SK-MEL-5 (cell line): Measurements from ENCODE around the gene OR13F1. TPM values are rescaled to one million over a fixed set of nuclear protein-coding genes. Genes with fewer than 3 reads are reported as not detected.
"Not testable (repeated sequence)": the region's sequence is repeated elsewhere in the genome, so short reads cannot be mapped to it uniquely, and the experiment has no call there.

Experiments
- DNase-seq: peaks from one replicate; pipeline ENCODE4 v3.0.0-alpha.2; 2016; ENCODE audit warnings: low read depth, low spot score
- in situ Hi-C: cut with HindIII; loops from 2 replicates; pipeline ENCODE4 v1.10.0; 2016; ENCODE audit warnings: low sequenced_read_pairs, high pct_unique_total_duplicates, low pct_unique_long_range_greater_than_20kb
- polyA plus RNA-seq, 2 experiments: library from polyadenylated mRNA; depleted of rRNA; stranded (reverse); fragments of >200 nt; gene quantifications; 2 replicates each; pipeline ENCODE4 v1.2.3, GENCODE V29; 2015
- total RNA-seq: library from RNA; depleted of rRNA; stranded (reverse); fragments of >200 nt; shearing (Covaris generic); gene quantifications from 2 replicates; pipeline ENCODE4 v1.2.3, GENCODE V29; 2014; rRNA removed

The OR13F1 gene
- not detected in 2 replicates for total RNA-seq
- not detected in 2 replicates for polyA plus RNA-seq (2015; cell fraction: cytosol; rRNA removed)
- not detected in 2 replicates for polyA plus RNA-seq (2015; cell fraction: nucleus; rRNA removed)

DNA sequence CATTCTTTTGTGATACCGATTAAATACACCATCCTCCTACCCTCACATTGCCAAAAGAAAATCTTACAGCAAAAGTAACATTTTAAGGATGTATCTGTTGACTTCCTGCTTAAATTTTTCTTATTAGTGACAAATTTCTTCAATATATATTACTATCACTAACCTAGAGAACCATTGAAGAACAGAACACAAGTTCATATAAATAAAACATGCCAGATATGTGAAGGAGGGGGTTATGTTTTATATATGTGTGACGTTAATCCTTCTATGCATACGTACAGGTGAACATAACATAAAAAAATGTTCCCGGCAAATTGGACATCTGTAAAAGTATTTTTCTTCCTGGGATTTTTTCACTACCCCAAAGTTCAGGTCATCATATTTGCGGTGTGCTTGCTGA lies at the start of gene OR13F1:
Gene OR13F1 (plus strand): TSS at position 301 of the 400 bp plus-strand sequence. CDS start 0 bp downstream, at position 301.
- no peak for DNase-seq
- in situ Hi-C loops = no loop called here

DNA sequence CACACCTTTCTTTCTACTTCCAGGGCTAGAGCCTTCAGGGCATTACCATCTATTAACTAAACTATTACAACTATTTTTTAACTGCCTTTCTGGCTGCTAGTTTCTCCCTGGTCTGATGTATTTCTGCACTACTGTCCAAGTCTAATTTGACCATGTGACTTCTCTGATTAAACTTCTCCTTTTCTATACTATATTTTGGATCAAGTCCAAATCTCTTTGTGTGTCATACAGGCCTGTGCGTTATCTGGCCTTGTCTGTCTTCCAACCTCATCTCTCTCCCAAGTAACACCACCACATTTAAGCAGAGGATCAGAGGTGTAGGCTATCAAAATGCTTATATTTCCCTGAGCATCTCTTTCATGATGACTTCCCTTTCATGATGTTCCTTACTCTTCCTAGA lies 47.2 kb upstream of the OR13F1 start:
- in situ Hi-C loops = no loop called here
- DNase-seq = no peak

DNA sequence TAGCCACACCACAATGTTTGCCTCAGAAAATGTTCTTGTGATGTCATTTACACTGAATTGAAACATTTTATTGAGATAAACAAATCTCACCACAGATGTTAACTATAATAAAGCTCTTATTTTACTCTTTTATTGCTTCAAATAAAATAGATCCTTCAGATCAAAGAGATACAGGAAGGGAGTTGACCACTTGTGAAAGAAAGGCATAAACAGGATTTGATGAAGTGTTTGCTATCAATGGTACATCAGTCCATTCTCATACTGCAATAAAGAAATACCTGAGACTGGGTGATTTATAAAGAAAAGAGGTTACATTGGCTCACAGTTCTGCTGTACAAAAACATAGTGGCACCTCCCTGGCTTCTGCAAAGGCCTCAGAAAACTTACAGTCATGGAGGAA lies 40.2 kb upstream of the OR13F1 start:
- in situ Hi-C loops = no loop called here
- no peak for DNase-seq

GRCh38 chr9:104468261-104468660 lies 35.8 kb upstream of the OR13F1 start:
- in situ Hi-C loops = no loop called here
- no peak for DNase-seq

DNA sequence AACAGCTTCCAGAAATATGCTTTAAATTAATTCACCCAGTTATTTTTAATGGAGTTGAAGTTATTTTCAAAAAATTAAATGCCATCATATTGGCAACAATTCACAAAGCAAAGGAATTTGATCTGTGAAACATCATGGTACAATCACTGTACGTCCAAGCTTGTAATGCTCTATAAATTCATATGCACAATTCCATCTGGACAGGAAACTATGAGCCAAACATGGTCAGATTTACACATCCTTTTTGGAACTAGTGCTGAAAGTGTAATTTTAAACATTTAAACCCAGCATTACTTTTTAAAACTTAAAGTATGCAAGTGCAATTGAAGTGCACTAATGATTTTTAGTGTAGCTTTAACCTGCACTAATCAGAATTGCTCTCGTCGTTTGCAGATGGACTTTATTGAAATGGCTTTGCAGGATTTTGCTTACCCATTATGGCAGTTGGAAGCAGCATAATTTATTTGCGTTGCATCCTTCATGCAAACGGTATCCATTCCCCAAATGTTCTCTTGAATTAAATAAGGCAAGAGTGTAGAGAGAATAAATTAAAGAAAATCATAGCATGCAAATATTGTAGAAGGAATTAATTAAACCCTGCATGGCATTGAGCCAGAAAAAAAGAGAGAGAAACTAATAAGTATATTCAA lies 21.0 kb upstream of the OR13F1 start:
- no peak for DNase-seq
- in situ Hi-C loops = no loop called here

DNA sequence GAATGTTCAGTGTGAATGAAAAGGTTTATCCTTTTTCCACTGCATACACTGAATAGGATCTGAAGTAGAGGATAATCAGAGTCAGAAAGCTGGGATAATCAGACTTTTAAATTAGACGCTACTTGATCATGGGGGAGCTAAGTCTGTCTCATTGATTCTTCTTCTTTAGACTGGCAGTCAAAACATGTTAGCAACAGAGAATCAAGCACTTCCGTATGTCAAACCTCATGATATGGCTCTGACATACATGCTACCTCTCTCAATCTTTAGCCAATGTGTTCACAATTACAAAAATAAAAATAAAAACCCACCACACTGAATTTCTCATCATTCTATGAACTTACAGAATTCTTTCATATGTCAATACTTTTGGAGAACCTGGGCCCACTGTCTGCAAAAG lies 19.0 kb upstream of the OR13F1 start:
- in situ Hi-C loops = no loop called here
- DNase-seq = no peak

DNA sequence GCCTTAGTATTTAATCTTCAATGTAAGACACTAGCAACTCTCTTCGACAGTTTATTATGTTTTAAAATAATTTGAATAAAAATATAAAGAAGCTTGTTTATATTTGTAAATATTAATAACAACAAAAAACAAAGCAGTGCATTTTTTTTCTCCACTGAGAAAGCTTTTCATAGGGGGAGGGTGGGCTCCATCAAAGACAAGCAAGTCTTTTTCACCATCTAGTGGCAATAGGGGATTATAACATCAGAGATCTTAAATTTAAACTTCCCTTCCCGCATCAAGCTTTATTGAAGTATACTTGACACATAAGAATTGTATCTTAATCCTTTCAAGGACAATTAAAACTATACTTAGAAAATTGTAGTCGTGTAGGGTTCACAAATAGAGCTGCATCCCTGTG lies 9.3 kb upstream of the OR13F1 start:
- DNase-seq = peak; percentile 44
- in situ Hi-C loops = no loop called here

GRCh38 chr9:104503440-104503839 lies 623 bp upstream of the OR13F1 start:
- DNase-seq = no peak
- in situ Hi-C loops = no loop called here

DNA sequence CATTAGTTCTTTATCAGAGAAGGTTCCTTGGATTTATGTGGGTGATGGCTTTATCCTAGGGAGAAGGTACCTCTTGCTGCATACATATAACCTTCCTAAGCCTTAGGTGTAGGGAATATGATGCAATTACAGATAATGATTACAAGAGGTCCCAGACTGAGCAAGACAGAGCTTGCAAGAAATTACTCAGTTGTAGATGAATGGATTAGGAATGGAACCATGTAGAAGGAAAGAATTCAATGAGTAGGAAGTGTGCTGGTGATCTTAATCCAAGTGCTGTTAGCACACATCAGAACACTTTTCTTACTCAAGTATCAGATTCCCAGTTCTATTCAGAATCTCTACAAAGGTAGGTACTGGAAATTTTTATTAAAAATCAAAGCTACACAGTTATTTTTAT lies 2.5 kb downstream of the OR13F1 start:
- no peak for DNase-seq
- in situ Hi-C loops = no loop called here

DNA sequence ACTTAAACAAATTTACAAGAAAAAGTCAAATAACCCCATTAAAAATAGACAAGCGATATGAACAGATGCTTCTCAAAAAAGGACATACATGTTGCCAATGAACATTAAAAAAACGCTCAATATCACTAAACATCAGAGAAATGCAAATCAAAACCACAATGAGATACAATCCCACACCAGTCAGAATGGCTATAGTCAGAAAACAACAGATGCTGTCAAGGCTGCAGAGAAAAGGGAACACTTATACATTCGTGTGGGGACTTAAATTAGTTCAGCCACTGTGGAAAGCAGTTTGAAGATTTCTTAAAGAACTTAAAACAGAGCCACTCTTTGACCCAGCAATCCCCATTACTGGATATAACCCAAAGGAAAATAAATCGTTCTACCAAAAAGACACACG lies 10.8 kb downstream of the OR13F1 start:
- in situ Hi-C loops = no loop called here
- DNase-seq = no peak

DNA sequence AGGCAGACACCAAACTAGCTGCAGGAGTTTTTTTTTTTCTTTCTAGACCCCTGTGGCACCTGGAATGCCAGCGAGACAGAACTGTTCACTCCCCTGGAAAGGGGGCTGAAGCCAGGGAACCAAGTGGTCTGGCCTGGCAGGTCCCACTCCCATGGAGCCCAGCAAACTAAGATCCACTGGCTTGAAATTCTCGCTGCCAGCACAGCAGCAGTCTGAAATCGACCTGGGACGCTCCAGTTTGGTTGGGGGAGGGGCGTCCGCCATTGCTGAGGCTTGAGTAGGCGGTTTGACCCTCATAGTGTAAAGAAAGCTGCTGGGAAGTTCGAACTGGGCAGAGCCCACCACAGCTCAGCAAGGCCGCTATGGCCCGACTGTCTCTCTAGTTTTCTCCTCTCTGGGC lies 16.2 kb downstream of the OR13F1 start:
- DNase-seq, in situ Hi-C loops: not testable (repeated sequence)

DNA sequence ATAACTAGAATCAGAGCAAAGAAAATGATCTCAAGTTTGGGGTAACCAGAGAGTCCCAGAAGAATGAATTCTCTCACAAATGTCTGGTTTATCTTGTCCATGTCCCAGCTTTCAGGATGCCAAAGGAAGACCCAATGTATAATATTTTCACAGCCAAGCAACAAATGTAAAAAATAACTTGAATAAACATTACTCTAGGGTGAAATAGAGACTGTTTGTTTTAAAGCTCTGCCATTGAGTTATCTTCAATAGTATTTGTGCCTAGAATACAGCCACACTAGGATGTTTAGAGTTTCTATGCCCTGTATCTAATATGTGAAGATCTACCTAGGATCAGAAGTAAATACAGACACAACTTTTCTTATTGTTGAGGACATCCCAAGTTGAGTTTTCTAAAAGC lies 23.0 kb downstream of the OR13F1 start, which contains the start of gene OR13C4:
Gene OR13C4 (minus strand): TSS at position 101 of the 400 bp plus-strand sequence. CDS start 0 bp downstream, at position 101.
- in situ Hi-C loops = no loop called here
- DNase-seq = no peak

- DNase-seq = no peak
Measured at GRCh38 chr9:104536756-104537155, 32.7 kb downstream of the OR13F1 start, which contains the start of gene OR13C3. OR13C3 (minus strand) TSS chr9:104536856; CDS start chr9:104536723, 133 bp downstream.

GRCh38 chr9:104539275-104539674 lies 35.2 kb downstream of the OR13F1 start:
- in situ Hi-C loops = no loop called here
- DNase-seq = no peak

More at GRCh38 chr9:104536756-104537155, 32.7 kb downstream of the OR13F1 start, which contains the start of gene OR13C3:
- in situ Hi-C loops = no loop called here

- DNase-seq = no peak
- in situ Hi-C loops = no loop called here
Measured at GRCh38 chr9:104544644-104545043, 40.6 kb downstream of the OR13F1 start.

DNA sequence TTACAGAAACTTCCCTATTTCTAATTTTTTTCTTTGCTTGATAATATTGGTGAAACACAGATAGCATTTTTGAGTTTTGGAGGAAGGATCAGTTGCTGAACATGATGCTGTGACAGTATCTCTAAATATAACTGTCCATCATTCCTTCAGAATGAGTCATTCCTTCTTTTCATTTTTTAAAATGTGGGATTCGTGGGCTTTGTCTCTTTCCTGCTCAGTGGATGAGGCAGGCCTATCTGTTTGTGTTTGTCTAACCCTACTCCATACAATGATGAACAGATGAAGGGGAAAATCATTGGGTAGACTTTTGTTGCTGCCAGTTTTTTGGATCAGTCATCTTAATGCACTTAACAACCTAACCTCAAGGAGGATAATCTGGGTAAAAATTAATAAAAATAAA lies 49.2 kb downstream of the OR13F1 start:
- in situ Hi-C loops = no loop called here
- no peak for DNase-seq
